ENCODE measurements around the gene CLTB.
"Not testable (repeated sequence)": the region's sequence is repeated elsewhere in the genome, so short reads cannot be mapped to it uniquely, and the experiment has no call there.

CLTB gene, protein sequence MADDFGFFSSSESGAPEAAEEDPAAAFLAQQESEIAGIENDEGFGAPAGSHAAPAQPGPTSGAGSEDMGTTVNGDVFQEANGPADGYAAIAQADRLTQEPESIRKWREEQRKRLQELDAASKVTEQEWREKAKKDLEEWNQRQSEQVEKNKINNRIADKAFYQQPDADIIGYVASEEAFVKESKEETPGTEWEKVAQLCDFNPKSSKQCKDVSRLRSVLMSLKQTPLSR

GRCh38 chr5:176415952-176416924, at the start of gene CLTB:
TSS of gene CLTB (minus strand) at chr5:176416539. CDS start at chr5:176416363, 176 bp downstream.
- peak; percentile 89 for DNase-seq

DNA sequence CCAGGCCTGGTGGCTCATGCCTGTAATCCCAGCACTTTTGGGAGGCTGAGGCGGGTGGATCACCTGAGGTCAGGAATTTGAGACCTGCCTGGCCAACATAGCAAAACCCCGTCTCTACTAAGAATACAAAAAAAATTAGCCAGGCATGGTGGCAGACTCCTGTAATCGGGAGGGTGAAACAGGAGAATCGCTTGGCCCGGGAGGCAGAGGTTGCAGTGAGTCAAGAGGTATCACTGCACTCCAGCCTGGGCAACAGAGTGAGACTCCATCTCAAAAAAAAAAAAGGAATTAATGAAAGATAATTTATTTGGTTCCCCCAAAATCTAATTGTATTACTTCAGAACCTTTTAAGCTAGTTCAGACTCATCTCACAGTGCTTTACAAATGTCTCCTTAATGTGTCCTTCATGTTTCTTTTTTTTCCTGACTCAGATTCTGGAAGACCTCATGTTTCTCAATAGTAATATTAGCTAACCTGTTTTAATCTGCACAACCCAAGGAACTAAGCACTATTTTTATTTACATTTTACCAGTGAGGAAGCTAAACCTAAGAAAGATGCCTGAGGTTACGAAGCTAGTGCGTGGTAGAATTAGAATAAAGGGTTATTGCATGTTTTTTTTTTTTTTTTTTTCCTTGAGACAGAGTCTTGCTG, 46.9 kb upstream of the CLTB start:
- no peak for DNase-seq

DNA sequence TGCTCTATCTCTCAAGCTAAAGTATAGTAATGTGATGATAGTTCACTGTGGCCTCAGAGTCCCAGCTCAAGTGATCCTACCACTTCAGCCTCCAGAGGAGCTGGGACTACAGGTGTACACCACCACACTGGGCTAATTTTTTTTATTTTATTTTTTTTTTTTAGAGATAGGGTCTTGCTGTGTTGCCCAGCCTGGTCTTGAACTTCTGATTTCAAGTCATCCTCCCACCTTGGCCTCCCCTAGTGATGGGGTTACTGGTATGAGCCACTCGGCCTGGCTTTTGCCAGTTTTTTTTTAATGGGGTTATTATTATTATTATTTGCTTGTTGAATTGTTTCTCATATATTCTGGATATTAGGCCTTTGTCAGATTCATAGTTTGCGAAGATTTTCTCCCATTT, 45.0 kb upstream of the CLTB start:
- DNase-seq, result no peak

DNA sequence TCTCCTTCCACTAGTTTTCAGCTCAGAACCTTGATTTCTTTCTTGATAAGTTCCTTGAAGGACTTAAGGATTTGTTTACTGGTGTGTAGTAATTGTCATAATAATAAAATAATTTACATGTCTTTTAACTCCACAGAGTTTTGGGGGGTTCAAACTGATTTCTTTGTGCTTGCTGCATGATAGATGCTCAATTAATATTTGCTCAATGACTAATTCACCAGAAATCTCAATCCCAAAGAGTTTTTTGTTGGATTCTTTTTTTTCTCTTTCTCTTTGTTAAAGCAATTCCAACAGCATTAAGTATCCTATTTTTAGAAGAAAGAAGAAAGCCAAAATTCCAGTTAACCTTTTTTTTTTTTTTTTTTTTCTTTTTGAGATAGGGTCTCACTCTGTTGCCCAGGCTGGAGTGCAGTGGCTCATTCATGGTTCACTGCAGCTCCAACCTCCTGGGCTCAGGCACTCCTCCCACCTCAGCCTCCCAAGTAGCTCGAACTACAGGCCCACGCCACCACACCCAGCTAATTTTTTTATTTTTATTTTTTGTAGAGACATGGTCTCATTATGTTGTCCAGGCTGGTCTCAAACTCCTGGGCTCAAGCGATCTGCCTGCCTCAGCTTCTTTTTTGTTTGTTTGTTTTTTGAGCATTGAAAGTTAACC, 42.7 kb upstream of the CLTB start:
- DNase-seq, result no peak

- no peak for DNase-seq
Observed at GRCh38 chr5:176454724-176455394, 38.5 kb upstream of the CLTB start.

DNA sequence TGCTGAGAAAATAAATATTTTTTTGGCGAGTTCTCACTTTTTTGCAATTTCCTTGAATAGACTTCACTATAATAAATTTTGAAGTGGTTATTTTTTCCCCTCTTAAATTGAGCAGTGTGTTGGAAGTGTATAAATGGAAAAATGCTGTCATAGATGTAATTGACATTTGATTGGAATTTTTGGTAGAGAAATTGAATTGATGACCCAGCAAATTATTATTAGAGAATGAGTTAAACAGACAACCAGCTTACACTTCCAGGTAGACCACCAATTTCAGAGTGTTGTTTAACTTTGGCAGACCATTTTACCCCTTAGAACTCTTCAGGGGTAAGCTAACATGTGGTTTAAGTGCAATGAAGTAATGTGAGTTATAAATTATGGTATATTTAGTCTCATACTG, 33.7 kb upstream of the CLTB start:
- no peak for DNase-seq

- DNase-seq, result peak; percentile 97
Observed at GRCh38 chr5:176447978-176448608, 31.8 kb upstream of the CLTB start, which contains the start of gene FAF2. TSS of gene FAF2 (plus strand) at chr5:176448385. CDS start at chr5:176448408, 23 bp downstream.

- no peak for DNase-seq
Observed at GRCh38 chr5:176447591-176447977, 31.2 kb upstream of the CLTB start.

GRCh38 chr5:176446884-176447590, 30.7 kb upstream of the CLTB start:
- no peak for DNase-seq

DNA sequence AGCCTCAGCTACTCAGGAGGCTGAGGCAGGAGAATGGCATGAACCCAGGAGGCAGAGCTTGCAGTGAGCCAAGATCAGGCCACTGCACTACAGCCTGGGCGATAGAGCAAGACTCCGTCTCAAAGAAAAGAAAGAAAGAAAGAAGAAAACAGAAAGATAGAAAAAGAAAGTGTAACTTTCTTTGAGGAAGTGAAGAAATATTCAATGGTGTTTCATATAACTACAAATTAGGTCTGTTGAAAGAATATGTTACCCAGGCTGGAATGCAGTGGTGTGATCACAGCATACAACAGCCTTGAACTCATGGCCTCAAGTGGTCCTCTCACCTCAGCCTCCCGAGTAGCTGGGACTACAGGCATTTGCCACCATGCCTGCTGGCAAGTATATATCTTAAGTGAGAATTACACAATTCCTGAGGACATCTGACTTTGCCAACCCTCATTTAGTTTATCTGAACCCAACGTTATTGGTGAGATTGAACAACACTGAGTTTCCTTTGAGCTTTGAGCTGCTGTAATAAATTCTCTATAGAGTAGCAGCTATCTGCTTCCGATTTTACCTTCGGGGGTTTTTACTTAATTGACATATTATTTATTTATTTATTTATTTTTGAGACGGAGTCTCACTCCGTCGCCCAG, 29.8 kb upstream of the CLTB start:
- no peak for DNase-seq

- no peak for DNase-seq
Observed at GRCh38 chr5:176444742-176445141, 28.4 kb upstream of the CLTB start.

DNA sequence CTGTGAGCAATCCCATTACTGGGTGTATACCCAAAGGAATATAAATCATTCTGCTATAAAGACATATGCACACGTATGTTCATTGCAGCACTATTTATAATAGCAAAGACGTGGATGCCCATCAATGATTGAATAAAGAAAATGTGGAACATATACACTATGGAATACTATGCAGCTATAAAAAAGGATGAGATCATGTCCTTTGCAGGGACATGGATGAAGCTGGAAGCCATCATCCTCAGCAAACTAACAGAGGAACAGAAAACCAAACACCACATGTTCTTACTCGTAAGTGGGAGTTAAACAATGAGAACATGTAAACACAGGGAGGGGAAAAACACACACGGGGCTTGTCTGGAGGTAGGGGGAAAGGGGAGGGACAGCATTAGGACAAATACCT, 26.6 kb upstream of the CLTB start:
- DNase-seq, result not testable (repeated sequence)

DNA sequence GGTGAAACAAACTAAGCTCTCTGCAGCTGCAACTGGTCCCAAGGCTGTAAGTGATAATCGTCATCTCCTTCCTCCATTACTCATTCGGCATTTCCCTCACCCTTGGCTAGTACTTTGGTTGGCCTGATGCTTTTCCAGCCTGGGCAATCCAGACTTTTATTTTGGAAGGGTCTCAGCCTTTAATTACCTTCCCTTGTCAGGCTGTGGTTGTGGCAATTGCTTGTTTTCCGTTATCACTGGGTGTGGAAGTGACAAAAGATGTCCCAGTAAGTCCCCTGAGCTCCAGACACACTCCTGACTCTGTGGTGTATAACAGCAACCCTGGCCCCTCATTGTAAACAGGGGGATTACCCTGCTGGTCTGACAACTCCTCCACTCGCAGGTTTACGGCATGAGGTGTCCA, 25.6 kb upstream of the CLTB start:
- no peak for DNase-seq

- no peak for DNase-seq
Observed at GRCh38 chr5:176440927-176441706, 24.8 kb upstream of the CLTB start.

DNA sequence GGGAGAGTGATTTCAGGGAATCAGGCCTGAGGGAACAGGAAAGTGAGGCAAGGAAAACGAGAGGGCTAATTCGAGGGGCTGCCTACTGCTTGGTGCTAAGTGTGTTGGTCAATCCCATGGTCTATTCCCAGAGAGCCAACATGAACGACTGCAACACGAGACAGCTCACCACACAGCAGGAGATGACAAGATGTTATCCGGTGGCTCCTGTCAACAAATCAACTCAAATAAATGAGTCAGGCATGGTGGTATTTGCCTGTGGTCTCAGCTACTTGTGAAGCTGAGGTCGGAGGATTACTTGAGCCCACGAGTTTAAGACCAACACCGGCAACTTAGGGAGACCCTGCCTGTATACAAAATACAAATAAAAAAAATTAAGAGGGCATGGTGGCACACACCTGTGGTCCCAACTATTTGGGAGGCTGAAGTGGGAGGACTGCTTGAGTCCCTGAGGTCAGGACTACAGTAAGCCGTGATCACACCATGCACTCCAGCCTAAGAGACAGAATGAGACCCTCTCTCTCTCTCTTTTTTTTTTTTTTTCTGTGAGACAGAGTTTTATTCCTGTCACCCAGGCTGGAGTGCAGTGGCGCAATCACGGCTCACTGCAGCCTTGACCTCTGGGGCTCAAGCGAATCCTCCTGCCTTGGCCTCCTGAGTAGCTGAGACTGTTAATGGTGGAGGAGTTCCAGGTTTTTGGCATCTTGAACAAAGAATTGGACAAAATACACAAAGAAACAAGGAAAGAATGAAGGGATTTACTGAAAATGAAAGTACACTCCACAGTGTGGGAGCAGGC, 22.8 kb upstream of the CLTB start:
- DNase-seq, result no peak

DNA sequence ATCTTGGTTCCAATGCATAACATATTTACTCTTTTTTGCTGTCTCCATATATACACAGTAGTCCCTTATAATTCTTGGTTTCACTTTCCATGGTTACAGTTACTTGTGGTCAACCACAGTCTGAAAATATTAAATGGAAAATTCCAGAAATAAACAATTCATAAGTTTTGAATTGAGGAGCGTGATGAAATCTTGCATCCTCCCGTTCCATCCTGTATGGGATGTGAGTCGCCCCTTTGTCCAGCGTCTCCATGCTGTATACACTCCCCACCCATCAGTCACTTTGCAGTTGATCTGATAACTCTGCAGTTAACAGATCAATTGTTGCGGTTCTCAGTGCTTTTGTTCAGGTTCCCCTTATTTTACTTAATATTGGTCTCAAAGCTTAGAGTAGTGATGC, 20.3 kb upstream of the CLTB start:
- no peak for DNase-seq

GRCh38 chr5:176432707-176433106, 16.4 kb upstream of the CLTB start:
- no peak for DNase-seq

GRCh38 chr5:176429972-176430371, 13.6 kb upstream of the CLTB start:
- DNase-seq, result no peak

DNA sequence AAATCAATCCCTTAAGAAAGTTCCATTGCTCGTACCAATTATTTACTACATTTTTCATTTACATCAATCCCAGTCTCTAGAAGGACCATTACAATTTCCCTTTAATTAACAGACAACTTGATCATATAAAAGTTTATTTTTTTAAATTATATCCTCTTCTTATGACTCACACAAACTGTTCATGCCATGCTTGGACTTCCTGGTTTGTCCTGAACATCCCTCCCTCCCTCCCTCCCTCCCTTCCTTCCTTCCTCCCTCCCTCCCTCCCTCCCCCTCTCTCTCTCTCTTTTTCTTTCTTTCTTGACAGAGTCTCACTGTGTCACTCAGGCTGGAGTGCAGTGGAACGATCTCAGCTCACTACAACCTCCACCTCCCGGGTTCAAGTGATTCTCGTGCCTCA, 11.6 kb upstream of the CLTB start:
- no peak for DNase-seq
